ENCODE measurements around the gene RPS14.

GRCh38 chr5:150393096-150393645 lies 56.4 kb downstream of the RPS14 start:
- TF ChIP-seq CTCF (IDR thresholded peaks at IDR 0.05) (no peak), EZH2phosphoT487 (IDR thresholded peaks at IDR 0.05) (no peak)
